ENCODE data around the gene MAP3K4. TPM values are rescaled to one million over a fixed set of nuclear protein-coding genes. Genes with fewer than 3 reads are reported as not detected.

The MAP3K4 gene
- total RNA-seq, 1 experiment from 2014 or later: 37.1 TPM

DNA sequence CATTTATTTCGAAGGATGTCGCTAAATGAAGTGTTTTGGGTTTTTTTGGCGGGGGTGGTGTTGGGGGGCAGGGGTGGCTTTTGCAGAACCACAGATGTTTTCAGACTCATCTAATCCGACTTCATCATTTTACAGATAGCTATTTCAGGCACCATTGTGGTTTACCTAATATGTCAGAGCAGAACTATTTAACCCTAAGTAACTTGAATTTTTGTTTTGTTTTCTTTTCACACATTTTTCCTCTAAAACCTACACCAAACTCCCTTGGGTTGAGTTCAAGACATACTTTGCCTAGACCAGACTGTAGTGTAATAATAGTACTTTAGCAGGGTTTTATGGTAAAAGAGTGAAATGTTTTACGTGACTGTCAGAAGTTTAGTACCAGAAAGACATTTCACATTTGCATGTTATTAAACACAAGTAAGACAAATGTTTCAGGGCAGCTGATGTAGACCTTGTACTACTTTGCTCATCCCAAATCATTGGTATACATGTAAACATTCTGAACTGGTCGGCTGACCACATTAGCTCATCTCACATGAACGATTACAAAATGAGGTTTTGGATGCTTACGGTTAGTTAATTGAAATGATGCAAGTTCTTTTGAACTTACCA lies 37.7 kb downstream of the MAP3K4 start:
- peaks cover 8% of the 10 kb centered on the region for H3K4me1 ChIP-seq (ENCODE audit: insufficient read depth, low read length, poor library complexity, severe bottlenecking)
- no peak overlapping the region for H3K4me3 ChIP-seq (ENCODE audit: low read depth, low read length, poor library complexity, severe bottlenecking)
- no peak overlapping the region for H3K27ac ChIP-seq (ENCODE audit: low read depth, low read length, poor library complexity, severe bottlenecking)
- POLR2A ChIA-PET (ENCODE audit: low non-redundant PET): no interaction called here
- CTCF ChIA-PET: no interaction called here
- no TSS peak for BruUV-seq (replicated peaks)
- H3K36me3 ChIP-seq (ENCODE audit: insufficient read depth, low read length, poor library complexity, severe bottlenecking): no peaks in the 10 kb centered on the region
- H3K27me3 ChIP-seq (replicated peaks; ENCODE audit: insufficient read depth, low read depth, low read length, poor library complexity): no peaks in the 10 kb centered on the region
- intact Hi-C loops (cut with micrococcal nuclease; ENCODE audit: unreplicated experiment): no loop called here
- H3K9me3 ChIP-seq (ENCODE audit: low read depth, low read length, poor library complexity, severe bottlenecking): no peaks in the 10 kb centered on the region
- no peak for DNase-seq (ENCODE audit: low spot score)
- TF ChIP-seq, protein P1, sequence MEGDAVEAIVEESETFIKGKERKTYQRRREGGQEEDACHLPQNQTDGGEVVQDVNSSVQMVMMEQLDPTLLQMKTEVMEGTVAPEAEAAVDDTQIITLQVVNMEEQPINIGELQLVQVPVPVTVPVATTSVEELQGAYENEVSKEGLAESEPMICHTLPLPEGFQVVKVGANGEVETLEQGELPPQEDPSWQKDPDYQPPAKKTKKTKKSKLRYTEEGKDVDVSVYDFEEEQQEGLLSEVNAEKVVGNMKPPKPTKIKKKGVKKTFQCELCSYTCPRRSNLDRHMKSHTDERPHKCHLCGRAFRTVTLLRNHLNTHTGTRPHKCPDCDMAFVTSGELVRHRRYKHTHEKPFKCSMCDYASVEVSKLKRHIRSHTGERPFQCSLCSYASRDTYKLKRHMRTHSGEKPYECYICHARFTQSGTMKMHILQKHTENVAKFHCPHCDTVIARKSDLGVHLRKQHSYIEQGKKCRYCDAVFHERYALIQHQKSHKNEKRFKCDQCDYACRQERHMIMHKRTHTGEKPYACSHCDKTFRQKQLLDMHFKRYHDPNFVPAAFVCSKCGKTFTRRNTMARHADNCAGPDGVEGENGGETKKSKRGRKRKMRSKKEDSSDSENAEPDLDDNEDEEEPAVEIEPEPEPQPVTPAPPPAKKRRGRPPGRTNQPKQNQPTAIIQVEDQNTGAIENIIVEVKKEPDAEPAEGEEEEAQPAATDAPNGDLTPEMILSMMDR (conservative IDR thresholded peaks at IDR 0.05; ENCODE audit: low read depth, low read length): no peak
- no peak for TF ChIP-seq EZH2 (IDR thresholded peaks at IDR 0.05; ENCODE audit: borderline replicate concordance, low read depth, low read length, poor library complexity, severe bottlenecking)

DNA sequence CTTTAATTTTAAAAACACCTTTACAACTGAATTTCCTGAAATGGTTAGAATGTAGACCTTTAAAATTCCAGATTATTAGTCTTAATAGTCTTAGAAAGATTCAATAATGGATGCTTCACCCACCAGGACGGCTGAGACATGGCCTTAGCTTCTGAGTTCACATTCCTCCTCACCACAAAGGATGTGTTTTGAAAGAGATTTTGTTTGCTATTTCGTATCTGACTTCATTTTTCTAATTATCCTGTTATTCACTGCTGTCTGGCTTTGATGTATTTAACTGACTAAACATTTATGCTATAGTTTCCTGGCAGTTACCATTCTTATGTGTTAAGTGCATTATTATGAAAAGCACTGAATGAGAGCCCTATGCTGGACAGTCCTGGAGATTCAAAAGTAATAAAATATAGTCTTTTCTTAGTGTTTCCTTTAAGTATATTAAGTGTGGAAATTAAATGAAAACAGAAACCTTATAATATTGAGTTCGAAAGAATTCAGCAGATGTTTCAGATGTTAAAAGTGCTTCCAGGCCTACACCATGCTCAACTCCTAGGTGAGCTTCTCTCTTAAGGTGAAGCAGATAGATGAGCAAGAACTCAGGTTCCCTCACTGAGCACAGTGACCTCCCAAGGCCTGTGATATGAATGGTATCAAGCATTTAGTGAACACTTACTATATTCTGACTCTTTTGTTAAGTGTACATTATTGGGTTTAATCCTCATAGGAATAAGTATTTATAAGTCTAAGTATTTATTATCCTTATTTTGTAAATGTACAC lies 40.3 kb downstream of the MAP3K4 start:
- BruUV-seq (replicated peaks): no TSS peak
- DNase-seq (ENCODE audit: low spot score): peak; percentile 12
- peaks cover 8% of the 10 kb centered on the region for H3K4me1 ChIP-seq (ENCODE audit: insufficient read depth, low read length, poor library complexity, severe bottlenecking)
- no peak overlapping the region for H3K27ac ChIP-seq (ENCODE audit: low read depth, low read length, poor library complexity, severe bottlenecking)
- H3K9me3 ChIP-seq (ENCODE audit: low read depth, low read length, poor library complexity, severe bottlenecking): no peaks in the 10 kb centered on the region
- CTCF ChIA-PET: no interaction called here
- intact Hi-C loops (cut with micrococcal nuclease; ENCODE audit: unreplicated experiment): no loop called here
- TF ChIP-seq, protein P1 (conservative IDR thresholded peaks at IDR 0.05; ENCODE audit: low read depth, low read length): no peak
- no peak for TF ChIP-seq EZH2 (IDR thresholded peaks at IDR 0.05; ENCODE audit: borderline replicate concordance, low read depth, low read length, poor library complexity, severe bottlenecking)
- no peak overlapping the region for H3K4me3 ChIP-seq (ENCODE audit: low read depth, low read length, poor library complexity, severe bottlenecking)
- H3K36me3 ChIP-seq (ENCODE audit: insufficient read depth, low read length, poor library complexity, severe bottlenecking): peaks cover 4% of the 10 kb centered on the region
- H3K27me3 ChIP-seq (replicated peaks; ENCODE audit: insufficient read depth, low read depth, low read length, poor library complexity): no peaks in the 10 kb centered on the region
- POLR2A ChIA-PET (ENCODE audit: low non-redundant PET): no interaction called here

DNA sequence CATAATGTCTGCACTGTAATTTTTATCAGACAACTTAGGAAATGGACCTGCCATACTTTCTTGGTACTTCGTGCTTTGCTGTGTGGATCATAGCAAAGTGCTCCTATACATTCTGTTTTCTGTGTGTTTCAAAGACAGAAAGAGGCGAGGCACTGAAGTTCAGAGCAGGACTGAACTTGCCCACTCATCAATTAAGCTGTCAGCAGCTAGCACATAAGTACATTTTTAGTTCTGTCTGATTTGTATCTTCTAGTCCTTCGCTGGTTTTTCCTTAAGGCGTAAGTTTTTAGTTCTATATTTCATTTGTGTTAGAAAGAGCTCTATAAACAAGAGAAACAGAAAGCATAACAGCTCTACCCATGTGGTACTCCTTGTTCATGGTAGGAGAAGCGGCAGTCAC lies 42.1 kb downstream of the MAP3K4 start:
- no peak for DNase-seq (ENCODE audit: low spot score)
- CTCF ChIA-PET: no interaction called here
- intact Hi-C loops (cut with micrococcal nuclease; ENCODE audit: unreplicated experiment): no loop called here

More for the DNA sequence above, 42.1 kb downstream of the MAP3K4 start:
- Histone ChIP-seq H3K4me3 (ENCODE audit: low read depth, low read length, poor library complexity, severe bottlenecking) (no peak overlapping the region), H3K36me3 (ENCODE audit: insufficient read depth, low read length, poor library complexity, severe bottlenecking) (peaks cover 4% of the 10 kb centered on the region), H3K9me3 (ENCODE audit: low read depth, low read length, poor library complexity, severe bottlenecking) (no peaks in the 10 kb centered on the region), H3K27ac (ENCODE audit: low read depth, low read length, poor library complexity, severe bottlenecking) (no peak overlapping the region), H3K4me1 (ENCODE audit: insufficient read depth, low read length, poor library complexity, severe bottlenecking) (peaks cover 8% of the 10 kb centered on the region), H3K27me3 (replicated peaks; ENCODE audit: insufficient read depth, low read depth, low read length, poor library complexity) (no peaks in the 10 kb centered on the region)
- no TSS peak for BruUV-seq (replicated peaks)
- POLR2A ChIA-PET (ENCODE audit: low non-redundant PET): no interaction called here
- TF ChIP-seq, protein P1 (conservative IDR thresholded peaks at IDR 0.05; ENCODE audit: low read depth, low read length): no peak

Data from A673 (cell line).